ENCODE data around the gene IGFBPL1. TPM values are rescaled to one million over a fixed set of nuclear protein-coding genes. Genes with fewer than 3 reads are reported as not detected.

IGFBPL1 gene
- total RNA-seq, 2 donors from 2014 or later, result 2.3 to 3.3 TPM

DNA sequence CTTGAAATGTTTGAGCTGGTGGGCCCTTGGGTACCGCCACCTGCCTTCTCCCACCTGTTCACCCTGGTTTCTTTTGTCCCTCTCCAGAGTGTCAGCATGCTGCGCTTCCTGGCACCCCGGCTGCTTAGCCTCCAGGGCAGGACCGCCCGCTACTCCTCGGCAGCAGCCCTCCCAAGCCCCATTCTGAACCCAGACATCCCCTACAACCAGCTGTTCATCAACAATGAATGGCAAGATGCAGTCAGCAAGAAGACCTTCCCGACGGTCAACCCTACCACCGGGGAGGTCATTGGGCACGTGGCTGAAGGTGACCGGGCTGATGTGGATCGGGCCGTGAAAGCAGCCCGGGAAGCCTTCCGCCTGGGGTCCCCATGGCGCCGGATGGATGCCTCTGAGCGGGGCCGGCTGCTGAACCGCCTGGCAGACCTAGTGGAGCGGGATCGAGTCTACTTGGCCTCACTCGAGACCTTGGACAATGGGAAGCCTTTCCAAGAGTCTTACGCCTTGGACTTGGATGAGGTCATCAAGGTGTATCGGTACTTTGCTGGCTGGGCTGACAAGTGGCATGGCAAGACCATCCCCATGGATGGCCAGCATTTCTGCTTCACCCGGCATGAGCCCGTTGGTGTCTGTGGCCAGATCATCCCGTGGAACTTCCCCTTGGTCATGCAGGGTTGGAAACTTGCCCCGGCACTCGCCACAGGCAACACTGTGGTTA lies 28.4 kb downstream of the IGFBPL1 start:
- H3K27ac ChIP-seq, result no peak overlapping the region
- intact Hi-C loops (cut with DNase I), result no loop called here
- H3K9me3 ChIP-seq, result no peaks in the 10 kb centered on the region
- peaks cover 0 to 8% of the 10 kb centered on the region in 2 donors for H3K36me3 ChIP-seq (replicated peaks in 1 of 2; ENCODE audit: insufficient read depth in 1 of 2, low read depth in 2 of 2)
- WGBS, 2 donors, result 81 to 91% methylated on average over 4 to 29 of the region's 30 CpGs
- DNase-seq (no peak), ATAC-seq (no peak)
- peaks cover 27% of the 10 kb centered on the region for H3K4me1 ChIP-seq
- no peak overlapping the region for H3K4me3 ChIP-seq
- no peaks in the 10 kb centered on the region for H3K27me3 ChIP-seq
- TF ChIP-seq, protein P1, sequence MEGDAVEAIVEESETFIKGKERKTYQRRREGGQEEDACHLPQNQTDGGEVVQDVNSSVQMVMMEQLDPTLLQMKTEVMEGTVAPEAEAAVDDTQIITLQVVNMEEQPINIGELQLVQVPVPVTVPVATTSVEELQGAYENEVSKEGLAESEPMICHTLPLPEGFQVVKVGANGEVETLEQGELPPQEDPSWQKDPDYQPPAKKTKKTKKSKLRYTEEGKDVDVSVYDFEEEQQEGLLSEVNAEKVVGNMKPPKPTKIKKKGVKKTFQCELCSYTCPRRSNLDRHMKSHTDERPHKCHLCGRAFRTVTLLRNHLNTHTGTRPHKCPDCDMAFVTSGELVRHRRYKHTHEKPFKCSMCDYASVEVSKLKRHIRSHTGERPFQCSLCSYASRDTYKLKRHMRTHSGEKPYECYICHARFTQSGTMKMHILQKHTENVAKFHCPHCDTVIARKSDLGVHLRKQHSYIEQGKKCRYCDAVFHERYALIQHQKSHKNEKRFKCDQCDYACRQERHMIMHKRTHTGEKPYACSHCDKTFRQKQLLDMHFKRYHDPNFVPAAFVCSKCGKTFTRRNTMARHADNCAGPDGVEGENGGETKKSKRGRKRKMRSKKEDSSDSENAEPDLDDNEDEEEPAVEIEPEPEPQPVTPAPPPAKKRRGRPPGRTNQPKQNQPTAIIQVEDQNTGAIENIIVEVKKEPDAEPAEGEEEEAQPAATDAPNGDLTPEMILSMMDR (IDR thresholded peaks at IDR 0.05), result no peak
- TF ChIP-seq POLR2A (IDR thresholded peaks at IDR 0.05), result no peak

GRCh38 chr9:38394416-38394815 lies 29.8 kb downstream of the IGFBPL1 start:
- H3K36me3 ChIP-seq (replicated peaks in 1 of 2; ENCODE audit: insufficient read depth in 1 of 2, low read depth in 2 of 2), result peaks cover 0 to 8% of the 10 kb centered on the region in 2 donors
- WGBS, 2 donors, result 71 to 83% methylated on average over 9 of the region's 9 CpGs
- ATAC-seq, result no peak
- H3K9me3 ChIP-seq, result no peaks in the 10 kb centered on the region
- peaks cover 25% of the 10 kb centered on the region for H3K4me1 ChIP-seq
- no peak for TF ChIP-seq POLR2A (IDR thresholded peaks at IDR 0.05)
- TF ChIP-seq, protein P1 (IDR thresholded peaks at IDR 0.05), result no peak
- H3K27me3 ChIP-seq, result no peaks in the 10 kb centered on the region
- no peak for DNase-seq
- H3K4me3 ChIP-seq, result no peak overlapping the region
- intact Hi-C loops (cut with DNase I), result no loop called here
- no peak overlapping the region for H3K27ac ChIP-seq

- peak overlapping the region in 3 of 4 donors; percentile 68 to 72 (median 71) for H3K27ac ChIP-seq
- H3K4me1 ChIP-seq, result peaks cover 32% of the 10 kb centered on the region
- intact Hi-C loops (cut with DNase I), result no loop called here
- peaks cover 0 to 8% of the 10 kb centered on the region in 2 donors for H3K36me3 ChIP-seq (replicated peaks in 1 of 2; ENCODE audit: insufficient read depth in 1 of 2, low read depth in 2 of 2)
- H3K27me3 ChIP-seq, result no peaks in the 10 kb centered on the region
- ATAC-seq (no peak), DNase-seq (no peak)
- 1 to 9% methylated on average over 4 to 9 of the region's 9 CpGs for WGBS, 2 donors
- no peaks in the 10 kb centered on the region for H3K9me3 ChIP-seq
- peak overlapping the region; percentile 47 to 90 for H3K4me3 ChIP-seq
- no peak for TF ChIP-seq POLR2A (IDR thresholded peaks at IDR 0.05)
- TF ChIP-seq, protein P1 (IDR thresholded peaks at IDR 0.05), result no peak
Observed at GRCh38 chr9:38393128-38393796, 31.0 kb downstream of the IGFBPL1 start.

- TF ChIP-seq, protein P1 (IDR thresholded peaks at IDR 0.05), result peak in 1 of 7 experiments; percentile 21
- TF ChIP-seq POLR2A (IDR thresholded peaks at IDR 0.05), result peak; percentile 47 to 70 (median 70)
- 0 to 1% methylated on average over 9 to 58 of the region's 58 CpGs for WGBS, 2 donors
- peak; percentile 85 to 90 (median 89) for DNase-seq
- intact Hi-C loops (cut with DNase I), result no loop called here
- Histone ChIP-seq H3K27ac (peak within 1 kb of the TSS in 3 of 4 donors; percentile 68 to 72 (median 71)), H3K4me3 (peak within 1 kb of the TSS; percentile 47 to 90), H3K4me1 (peaks cover 33% of the 10 kb centered on the region), H3K36me3 (replicated peaks in 1 of 2; ENCODE audit: insufficient read depth in 1 of 2, low read depth in 2 of 2) (peaks cover 0 to 8% of the 10 kb centered on the region in 2 donors), H3K27me3 (no peaks in the 10 kb centered on the region), H3K9me3 (no peaks in the 10 kb centered on the region)
- peak; percentile 99 for ATAC-seq
Observed at GRCh38 chr9:38392235-38393127, 31.8 kb downstream of the IGFBPL1 start, which contains the start of gene ALDH1B1. Gene ALDH1B1, plus strand, starts transcription at chr9:38392702. Its CDS starts 3,047 bp downstream, at chr9:38395749.
